A549 (cell line): ENCODE data around the gene CDKN2D.

Experiments
- BHLHE40 ChIP-seq: IDR thresholded peaks from 2 replicates; pipeline ENCODE4 v1.6.1; 2012; ENCODE audit warnings: low read depth, low read length, inconsistent platforms
- CEBPB ChIP-seq, 2 experiments: fragments of >200 bp in 1 of 2; sonication (Bioruptor Twin) in 1 of 2; formaldehyde crosslinking in 1 of 2; IDR thresholded peaks; 2 replicates each; pipeline ENCODE4 v1.6.1; 2012 to 2016
- EP300 ChIP-seq, 2 experiments: fragments of >200 bp; sonication (Bioruptor Twin); formaldehyde crosslinking; IDR thresholded peaks; 2 replicates in 1 of 2; 3 replicates in 1 of 2; pipeline ENCODE4 v1.6.1; 2016 to 2017
- NR3C1 ChIP-seq: fragments of >200 bp; sonication (Bioruptor Twin); formaldehyde crosslinking; IDR thresholded peaks from 3 replicates; pipeline ENCODE4 v1.6.1; 2017
- POLR2A ChIP-seq: IDR thresholded peaks from 2 replicates; pipeline ENCODE4 v1.6.1; 2012; ENCODE audit warnings: mild to moderate bottlenecking, low read length
- RCOR1 ChIP-seq: fragments of 150-350 bp; IDR thresholded peaks from 2 replicates; pipeline ENCODE4 v1.6.1; 2014; ENCODE audit warnings: antibody characterized with exemption, low read length, low read depth
- ZC3H11A ChIP-seq: fragments of 450-650 bp; IDR thresholded peaks from 2 replicates; pipeline ENCODE4 v1.6.1; 2014; ENCODE audit warnings: antibody characterized with exemption, mild to moderate bottlenecking
- TF ChIP-seq, protein P1 (sequence below): fragments of >200 bp; sonication (Bioruptor Twin); formaldehyde crosslinking; IDR thresholded peaks from 3 replicates; pipeline ENCODE4 v1.5.1; 2016
- TF ChIP-seq, protein P2 (sequence below): fragments of 200-600 bp; sonication (generic); IDR thresholded peaks from 2 replicates; pipeline ENCODE4 v1.6.1; 2016; ENCODE audit warnings: antibody characterized with exemption, mild to moderate bottlenecking, moderate library complexity
- TF ChIP-seq, protein P3 (sequence below): IDR thresholded peaks from 2 replicates; pipeline ENCODE4 v1.6.1; 2012; ENCODE audit warnings: low read depth, borderline replicate concordance
- TF ChIP-seq, protein P4 (sequence below): IDR thresholded peaks from 2 replicates; pipeline ENCODE4 v1.6.1; 2012

DNA sequence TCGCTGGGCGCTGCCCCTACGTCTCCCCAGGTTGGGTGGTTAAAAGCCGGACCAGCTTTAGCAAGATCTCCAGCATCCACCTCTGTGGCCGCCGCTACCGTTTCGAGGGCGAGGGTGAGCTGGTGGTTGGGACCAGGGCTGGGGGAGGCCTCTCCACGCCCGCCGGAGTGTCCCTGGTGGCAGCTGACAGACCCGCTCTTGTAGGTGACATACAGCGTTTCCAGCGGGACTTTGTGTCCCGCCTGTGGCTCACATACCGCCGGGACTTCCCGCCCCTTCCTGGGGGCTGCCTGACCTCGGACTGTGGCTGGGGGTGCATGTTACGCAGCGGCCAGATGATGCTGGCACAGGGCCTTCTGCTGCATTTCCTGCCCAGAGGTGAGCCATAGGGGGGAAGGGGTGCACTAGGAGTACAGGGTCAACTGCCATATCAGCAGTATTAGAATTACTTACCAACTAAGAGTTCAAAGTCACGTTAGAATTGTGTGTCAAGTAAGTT, 24.0 kb downstream of the CDKN2D start:
- TF ChIP-seq, protein P1, sequence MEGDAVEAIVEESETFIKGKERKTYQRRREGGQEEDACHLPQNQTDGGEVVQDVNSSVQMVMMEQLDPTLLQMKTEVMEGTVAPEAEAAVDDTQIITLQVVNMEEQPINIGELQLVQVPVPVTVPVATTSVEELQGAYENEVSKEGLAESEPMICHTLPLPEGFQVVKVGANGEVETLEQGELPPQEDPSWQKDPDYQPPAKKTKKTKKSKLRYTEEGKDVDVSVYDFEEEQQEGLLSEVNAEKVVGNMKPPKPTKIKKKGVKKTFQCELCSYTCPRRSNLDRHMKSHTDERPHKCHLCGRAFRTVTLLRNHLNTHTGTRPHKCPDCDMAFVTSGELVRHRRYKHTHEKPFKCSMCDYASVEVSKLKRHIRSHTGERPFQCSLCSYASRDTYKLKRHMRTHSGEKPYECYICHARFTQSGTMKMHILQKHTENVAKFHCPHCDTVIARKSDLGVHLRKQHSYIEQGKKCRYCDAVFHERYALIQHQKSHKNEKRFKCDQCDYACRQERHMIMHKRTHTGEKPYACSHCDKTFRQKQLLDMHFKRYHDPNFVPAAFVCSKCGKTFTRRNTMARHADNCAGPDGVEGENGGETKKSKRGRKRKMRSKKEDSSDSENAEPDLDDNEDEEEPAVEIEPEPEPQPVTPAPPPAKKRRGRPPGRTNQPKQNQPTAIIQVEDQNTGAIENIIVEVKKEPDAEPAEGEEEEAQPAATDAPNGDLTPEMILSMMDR, result no peak
- TF ChIP-seq POLR2A (no peak), EP300 (IDR thresholded peaks at IDR 0.05) (no peak), RCOR1 (no peak), CEBPB (IDR thresholded peaks at IDR 0.05) (no peak), ZC3H11A (no peak), NR3C1 (no peak), BHLHE40 (no peak)
- TF ChIP-seq, protein P2, sequence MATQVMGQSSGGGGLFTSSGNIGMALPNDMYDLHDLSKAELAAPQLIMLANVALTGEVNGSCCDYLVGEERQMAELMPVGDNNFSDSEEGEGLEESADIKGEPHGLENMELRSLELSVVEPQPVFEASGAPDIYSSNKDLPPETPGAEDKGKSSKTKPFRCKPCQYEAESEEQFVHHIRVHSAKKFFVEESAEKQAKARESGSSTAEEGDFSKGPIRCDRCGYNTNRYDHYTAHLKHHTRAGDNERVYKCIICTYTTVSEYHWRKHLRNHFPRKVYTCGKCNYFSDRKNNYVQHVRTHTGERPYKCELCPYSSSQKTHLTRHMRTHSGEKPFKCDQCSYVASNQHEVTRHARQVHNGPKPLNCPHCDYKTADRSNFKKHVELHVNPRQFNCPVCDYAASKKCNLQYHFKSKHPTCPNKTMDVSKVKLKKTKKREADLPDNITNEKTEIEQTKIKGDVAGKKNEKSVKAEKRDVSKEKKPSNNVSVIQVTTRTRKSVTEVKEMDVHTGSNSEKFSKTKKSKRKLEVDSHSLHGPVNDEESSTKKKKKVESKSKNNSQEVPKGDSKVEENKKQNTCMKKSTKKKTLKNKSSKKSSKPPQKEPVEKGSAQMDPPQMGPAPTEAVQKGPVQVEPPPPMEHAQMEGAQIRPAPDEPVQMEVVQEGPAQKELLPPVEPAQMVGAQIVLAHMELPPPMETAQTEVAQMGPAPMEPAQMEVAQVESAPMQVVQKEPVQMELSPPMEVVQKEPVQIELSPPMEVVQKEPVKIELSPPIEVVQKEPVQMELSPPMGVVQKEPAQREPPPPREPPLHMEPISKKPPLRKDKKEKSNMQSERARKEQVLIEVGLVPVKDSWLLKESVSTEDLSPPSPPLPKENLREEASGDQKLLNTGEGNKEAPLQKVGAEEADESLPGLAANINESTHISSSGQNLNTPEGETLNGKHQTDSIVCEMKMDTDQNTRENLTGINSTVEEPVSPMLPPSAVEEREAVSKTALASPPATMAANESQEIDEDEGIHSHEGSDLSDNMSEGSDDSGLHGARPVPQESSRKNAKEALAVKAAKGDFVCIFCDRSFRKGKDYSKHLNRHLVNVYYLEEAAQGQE, result no peak
- TF ChIP-seq, protein P3, sequence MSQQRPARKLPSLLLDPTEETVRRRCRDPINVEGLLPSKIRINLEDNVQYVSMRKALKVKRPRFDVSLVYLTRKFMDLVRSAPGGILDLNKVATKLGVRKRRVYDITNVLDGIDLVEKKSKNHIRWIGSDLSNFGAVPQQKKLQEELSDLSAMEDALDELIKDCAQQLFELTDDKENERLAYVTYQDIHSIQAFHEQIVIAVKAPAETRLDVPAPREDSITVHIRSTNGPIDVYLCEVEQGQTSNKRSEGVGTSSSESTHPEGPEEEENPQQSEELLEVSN, result no peak
- TF ChIP-seq, protein P4, sequence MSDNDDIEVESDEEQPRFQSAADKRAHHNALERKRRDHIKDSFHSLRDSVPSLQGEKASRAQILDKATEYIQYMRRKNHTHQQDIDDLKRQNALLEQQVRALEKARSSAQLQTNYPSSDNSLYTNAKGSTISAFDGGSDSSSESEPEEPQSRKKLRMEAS, result no peak
